ENCODE results near the gene TNS1.

The TNS1 gene

DNA sequence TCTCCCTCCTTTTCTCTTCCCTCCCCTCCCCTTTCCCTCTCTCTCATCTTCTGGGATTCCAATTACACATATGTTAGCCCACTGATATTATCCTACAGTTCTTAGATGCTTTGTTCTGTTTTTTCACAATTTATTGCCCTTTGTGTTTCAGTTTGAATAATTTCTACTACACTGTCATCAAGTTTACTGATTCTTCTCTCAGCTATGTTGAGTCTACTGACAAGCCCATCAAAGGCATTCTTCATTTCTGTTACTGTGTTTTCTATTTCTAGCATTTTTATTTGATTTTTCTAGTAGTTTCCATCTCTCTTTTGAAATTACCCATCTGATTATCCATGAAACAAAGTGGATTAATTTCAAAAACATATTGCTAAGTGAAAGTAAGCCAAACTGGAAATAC lies 219.6 kb downstream of the TNS1 start:
- H3K4me1 ChIP-seq = no peaks in the 10 kb centered on the region
- no peak overlapping the region for H3K4me3 ChIP-seq (ENCODE audit: low read depth, low read length)
- DNase-seq = no peak
- H3K9me3 ChIP-seq = peaks cover 2% of the 10 kb centered on the region
- TF ChIP-seq, protein P1, sequence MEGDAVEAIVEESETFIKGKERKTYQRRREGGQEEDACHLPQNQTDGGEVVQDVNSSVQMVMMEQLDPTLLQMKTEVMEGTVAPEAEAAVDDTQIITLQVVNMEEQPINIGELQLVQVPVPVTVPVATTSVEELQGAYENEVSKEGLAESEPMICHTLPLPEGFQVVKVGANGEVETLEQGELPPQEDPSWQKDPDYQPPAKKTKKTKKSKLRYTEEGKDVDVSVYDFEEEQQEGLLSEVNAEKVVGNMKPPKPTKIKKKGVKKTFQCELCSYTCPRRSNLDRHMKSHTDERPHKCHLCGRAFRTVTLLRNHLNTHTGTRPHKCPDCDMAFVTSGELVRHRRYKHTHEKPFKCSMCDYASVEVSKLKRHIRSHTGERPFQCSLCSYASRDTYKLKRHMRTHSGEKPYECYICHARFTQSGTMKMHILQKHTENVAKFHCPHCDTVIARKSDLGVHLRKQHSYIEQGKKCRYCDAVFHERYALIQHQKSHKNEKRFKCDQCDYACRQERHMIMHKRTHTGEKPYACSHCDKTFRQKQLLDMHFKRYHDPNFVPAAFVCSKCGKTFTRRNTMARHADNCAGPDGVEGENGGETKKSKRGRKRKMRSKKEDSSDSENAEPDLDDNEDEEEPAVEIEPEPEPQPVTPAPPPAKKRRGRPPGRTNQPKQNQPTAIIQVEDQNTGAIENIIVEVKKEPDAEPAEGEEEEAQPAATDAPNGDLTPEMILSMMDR (IDR thresholded peaks at IDR 0.05; ENCODE audit: low read depth, low read length) = no peak
- no peaks in the 10 kb centered on the region for H3K27me3 ChIP-seq
- H3K36me3 ChIP-seq = no peaks in the 10 kb centered on the region; the same call in 1 of the 2 replicates

DNA sequence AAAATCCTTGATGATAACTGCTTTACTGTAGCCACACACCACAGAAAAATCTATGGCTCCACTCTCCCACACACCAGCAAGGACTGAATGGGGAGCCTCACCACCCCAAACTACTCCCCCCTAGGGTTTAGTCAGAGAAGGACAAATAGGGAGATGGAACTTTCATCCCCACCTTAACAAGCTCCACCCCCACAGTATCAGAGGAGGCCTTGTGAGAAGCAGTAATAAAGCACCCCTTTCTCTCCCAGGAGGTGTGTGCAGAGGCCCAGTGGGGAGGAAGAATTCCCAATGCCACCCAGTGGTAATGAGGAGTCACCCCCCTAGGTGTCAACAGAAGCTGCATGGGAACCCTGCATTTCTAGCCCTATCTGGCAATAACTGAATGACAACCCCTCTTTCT lies 224.9 kb downstream of the TNS1 start:
- no peak overlapping the region for H3K4me3 ChIP-seq (ENCODE audit: low read depth, low read length)
- H3K4me1 ChIP-seq = no peaks in the 10 kb centered on the region
- no peaks in the 10 kb centered on the region for H3K9me3 ChIP-seq
- TF ChIP-seq, protein P1 (IDR thresholded peaks at IDR 0.05; ENCODE audit: low read depth, low read length) = no peak
- no peaks in the 10 kb centered on the region; the same call in 1 of the 2 replicates for H3K36me3 ChIP-seq
- no peak for DNase-seq
- no peaks in the 10 kb centered on the region for H3K27me3 ChIP-seq

DNA sequence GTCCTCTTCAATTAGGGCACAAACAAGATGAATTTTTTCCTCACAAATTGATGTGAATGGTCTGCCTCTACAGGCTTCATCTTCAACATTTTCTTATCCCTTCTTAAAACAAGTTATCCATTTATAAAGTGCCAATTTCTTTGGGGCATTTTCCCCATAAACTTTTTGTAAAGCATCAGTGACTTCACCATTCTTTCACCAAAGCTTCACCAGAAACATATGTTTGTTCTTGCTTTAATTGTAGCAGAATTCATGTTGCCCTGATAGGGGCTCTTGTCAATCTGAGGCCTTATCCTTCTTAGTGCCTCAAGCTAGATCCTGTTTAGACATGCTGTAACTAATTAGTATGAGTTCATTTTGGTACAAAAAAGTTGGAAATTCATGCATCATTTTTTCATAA lies 226.2 kb downstream of the TNS1 start:
- TF ChIP-seq, protein P1 (IDR thresholded peaks at IDR 0.05; ENCODE audit: low read depth, low read length) = no peak
- H3K9me3 ChIP-seq = no peaks in the 10 kb centered on the region
- no peaks in the 10 kb centered on the region for H3K4me1 ChIP-seq

DNA sequence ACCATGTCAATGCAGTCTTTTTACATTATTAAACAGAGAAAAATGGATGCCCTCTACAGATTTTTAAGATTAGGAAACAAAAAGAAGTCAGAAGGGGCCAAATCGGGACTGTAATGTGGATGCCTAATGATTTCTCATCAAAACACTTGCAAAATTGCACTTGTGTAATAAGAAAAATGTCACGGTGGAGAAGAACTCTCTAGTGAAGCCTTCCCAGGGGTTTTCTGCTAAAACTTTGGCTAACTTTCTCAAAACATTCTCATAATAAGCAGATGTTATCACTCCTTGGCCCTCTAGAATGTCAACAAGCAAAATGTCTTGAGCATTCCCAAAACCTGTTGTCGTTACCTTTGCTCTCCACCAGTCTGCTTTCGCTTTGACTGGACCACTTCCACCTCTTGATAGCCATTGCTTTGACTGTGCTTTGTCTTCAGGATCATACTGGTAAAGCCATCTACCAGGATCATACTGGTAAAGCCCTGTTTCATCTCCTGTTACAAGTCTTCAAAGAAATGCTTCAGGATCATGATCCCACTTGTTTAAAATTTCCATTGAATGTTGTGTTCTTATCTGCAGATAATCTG lies 226.8 kb downstream of the TNS1 start:
- Histone ChIP-seq H3K36me3 (no peaks in the 10 kb centered on the region; the same call in 1 of the 2 replicates), H3K4me1 (no peaks in the 10 kb centered on the region), H3K27me3 (no peaks in the 10 kb centered on the region), H3K4me3 (ENCODE audit: low read depth, low read length) (no peak overlapping the region), H3K9me3 (no peaks in the 10 kb centered on the region)
- DNase-seq = no peak
- TF ChIP-seq, protein P1 (IDR thresholded peaks at IDR 0.05; ENCODE audit: low read depth, low read length) = no peak

More for the DNA sequence above, 226.2 kb downstream of the TNS1 start:
- H3K36me3 ChIP-seq = no peaks in the 10 kb centered on the region; the same call in 1 of the 2 replicates
- DNase-seq = no peak
- H3K4me3 ChIP-seq (ENCODE audit: low read depth, low read length) = no peak overlapping the region
- H3K27me3 ChIP-seq = no peaks in the 10 kb centered on the region

DNA sequence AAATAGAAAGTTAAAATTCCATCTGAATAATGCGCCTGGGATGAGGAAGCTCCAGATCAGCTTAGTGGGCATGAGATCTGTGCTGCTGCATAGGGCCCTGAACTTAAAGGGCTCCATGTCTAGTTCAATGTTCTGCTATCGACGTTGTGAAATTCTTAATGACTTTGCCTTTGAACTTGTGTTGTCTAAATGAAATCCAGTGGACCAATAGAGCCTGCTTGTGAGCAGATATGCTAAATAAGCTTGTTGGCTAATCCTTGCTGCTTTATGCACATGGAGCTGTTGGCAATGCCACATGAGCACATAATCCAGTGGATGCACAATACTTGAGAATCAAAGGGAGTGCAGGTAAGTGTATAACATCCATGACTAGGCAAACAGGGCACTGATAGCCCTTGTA lies 228.6 kb downstream of the TNS1 start:
- Histone ChIP-seq H3K9me3 (no peaks in the 10 kb centered on the region), H3K27me3 (no peaks in the 10 kb centered on the region), H3K4me3 (ENCODE audit: low read depth, low read length) (no peak overlapping the region), H3K4me1 (no peaks in the 10 kb centered on the region), H3K36me3 (no peaks in the 10 kb centered on the region; the same call in 1 of the 2 replicates)
- DNase-seq = no peak
- TF ChIP-seq, protein P1 (IDR thresholded peaks at IDR 0.05; ENCODE audit: low read depth, low read length) = no peak

DNA sequence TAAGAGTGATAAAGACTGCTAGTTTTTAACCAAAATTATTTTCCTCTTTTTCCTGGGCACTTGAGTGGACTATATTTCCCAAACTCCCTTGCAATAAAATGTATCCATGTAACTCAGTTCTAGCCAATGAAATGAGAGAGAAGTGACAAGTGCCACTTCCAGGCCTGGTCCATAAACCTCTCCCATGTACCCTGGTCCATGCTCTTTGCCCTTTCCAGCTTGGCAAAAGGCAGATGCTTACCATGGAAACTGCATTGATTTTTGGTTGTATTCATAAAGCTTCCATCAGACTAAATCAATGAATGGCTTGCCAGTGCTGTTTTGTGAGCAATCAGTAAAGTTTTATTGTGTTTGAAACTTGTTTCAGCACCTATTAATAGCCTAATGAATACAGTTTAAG lies 229.3 kb downstream of the TNS1 start:
- no peak overlapping the region for H3K4me3 ChIP-seq (ENCODE audit: low read depth, low read length)
- TF ChIP-seq, protein P1 (IDR thresholded peaks at IDR 0.05; ENCODE audit: low read depth, low read length) = no peak
- no peaks in the 10 kb centered on the region for H3K9me3 ChIP-seq
- no peak for DNase-seq
- H3K27me3 ChIP-seq = no peaks in the 10 kb centered on the region
- no peaks in the 10 kb centered on the region for H3K36me3 ChIP-seq
- no peaks in the 10 kb centered on the region for H3K4me1 ChIP-seq

Measured in BE2C (cell line).